Activated B cell treated with CpG ODN at 0.5 μM for 24 hours (primary cell): Measurements from ENCODE around the gene SFT2D2. TPM values are rescaled to one million over a fixed set of nuclear protein-coding genes. Genes with fewer than 3 reads are reported as not detected.
A peak's percentile ranks its signal among the peaks of the same experiment; 100 is the strongest.

Experiments used
- ATAC-seq: fragments of 200-7000 bp; cut with Tn5 transposase; one replicate; pipeline ENCODE4 v1.10.0; 2021; ENCODE audit warnings: low read depth, mild to moderate bottlenecking, moderate library complexity
- CTCF ChIA-PET: fragments of 350-600 bp; sonication (Branson Sonifier 250); formaldehyde crosslinking; loops from one replicate; lab custom pipeline; 2021; ENCODE audit warnings: antibody characterized with exemption; lab: Charles Lee
- POLR2A ChIA-PET: fragments of 350-600 bp; sonication (Branson Sonifier 250); formaldehyde crosslinking; loops from one replicate; lab custom pipeline; 2021; ENCODE audit warnings: antibody characterized with exemption; lab: Charles Lee
- DNase-seq: peaks from one replicate; pipeline ENCODE4 v3.0.0; 2022
- H3K27ac Mint-ChIP-seq: one replicate; pipeline ENCODE4 v1.8.0; 2020; ENCODE audit warnings: mixed read lengths
- H3K27me3 Mint-ChIP-seq: one replicate; pipeline ENCODE4 v1.8.0; 2021; ENCODE audit warnings: mixed read lengths
- H3K36me3 Mint-ChIP-seq: one replicate; pipeline ENCODE4 v1.8.0; 2021; ENCODE audit warnings: low read depth, mixed read lengths
- H3K4me1 Mint-ChIP-seq: one replicate; pipeline ENCODE4 v1.8.0; 2021; ENCODE audit warnings: mixed read lengths
- H3K4me3 Mint-ChIP-seq: one replicate; pipeline ENCODE4 v1.8.0; 2020; ENCODE audit warnings: mild to moderate bottlenecking, mixed read lengths
- H3K9me3 Mint-ChIP-seq: one replicate; pipeline ENCODE4 v1.8.0; 2020; ENCODE audit warnings: mixed read lengths
- CTCF ChIP-seq: fragments of 200-600 bp; IDR thresholded peaks from one replicate; pipeline ENCODE4 v1.8.0; 2022; ENCODE audit warnings: antibody characterized with exemption, mild to moderate bottlenecking
- intact Hi-C: fragments of 100-400 bp; cut with micrococcal nuclease; formaldehyde crosslinking; loops from one replicate; pipeline ENCODE4 v1.15.1; 2024
- total RNA-seq: library from RNA; stranded (reverse); gene quantifications from 2 replicates; pipeline ENCODE4 v1.2.3, GENCODE V29; 2022

SFT2D2 gene
- total RNA-seq, 1 donor from 2014 or later = 63.4 TPM

DNA sequence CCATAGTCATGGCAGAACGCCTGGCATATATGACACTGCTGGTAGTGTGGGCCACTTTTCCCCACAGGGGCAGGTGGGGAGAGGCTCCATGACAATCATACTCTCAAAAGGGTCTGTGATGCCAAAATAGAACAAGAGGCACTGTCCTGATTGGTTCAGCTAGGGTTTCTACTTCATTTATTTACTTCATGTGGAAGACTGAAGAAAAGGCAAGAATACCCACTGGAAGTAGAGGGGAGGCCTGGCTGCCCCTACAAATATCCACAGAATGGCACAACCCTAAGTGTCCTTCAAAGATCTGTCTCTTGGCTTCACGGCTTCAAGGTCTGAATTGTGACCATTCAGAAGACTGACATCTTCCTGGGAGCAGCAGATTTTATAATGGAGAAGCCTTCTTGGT is 4.5 kb upstream of the SFT2D2 start:
- DNase-seq (no peak), ATAC-seq (no peak)
- no peaks in the 10 kb centered on the region for H3K9me3 Mint-ChIP-seq
- intact Hi-C loops = loop anchor here (10.0 kb wide), 1 partner anchor 1264 kb away; the partner anchor contains the start of gene SLC19A2
- ChIA-PET POLR2A (no interaction called here), CTCF (no interaction called here)
- no peak overlapping the region for H3K27ac Mint-ChIP-seq
- H3K4me1 Mint-ChIP-seq = peaks cover 11% of the 10 kb centered on the region
- H3K36me3 Mint-ChIP-seq = no peaks in the 10 kb centered on the region
- no peaks in the 10 kb centered on the region for H3K27me3 Mint-ChIP-seq
- TF ChIP-seq CTCF = no peak
- no peak overlapping the region for H3K4me3 Mint-ChIP-seq

DNA sequence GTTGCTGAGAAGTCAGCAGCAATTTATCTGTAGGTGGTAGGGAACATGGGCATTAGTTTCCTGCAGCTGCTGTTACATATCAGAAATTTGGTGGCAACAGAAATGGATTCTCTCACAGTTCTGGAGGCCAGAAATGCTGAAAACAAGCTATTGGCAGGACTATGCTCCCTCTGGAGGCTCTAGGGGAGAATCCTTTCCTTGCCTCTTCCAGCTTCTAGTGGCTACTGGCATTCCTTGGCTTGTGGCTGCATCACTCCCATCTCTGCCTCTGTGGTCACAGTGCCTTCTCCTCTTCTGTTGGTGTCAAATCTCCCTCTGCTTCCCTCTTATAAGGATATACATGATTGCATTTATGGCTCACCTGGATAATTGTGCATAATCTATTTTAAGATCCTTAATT is 2.5 kb upstream of the SFT2D2 start:
- no peak for DNase-seq
- intact Hi-C loops = loop anchor here (10.0 kb wide), 1 partner anchor 1262 kb away; the partner anchor contains the start of gene SLC19A2
- ChIA-PET CTCF (no interaction called here), POLR2A (no interaction called here)
- no peak for TF ChIP-seq CTCF
- no peak for ATAC-seq
- H3K4me3 Mint-ChIP-seq = no peak overlapping the region
- H3K27ac Mint-ChIP-seq = no peak overlapping the region
- peaks cover 11% of the 10 kb centered on the region for H3K36me3 Mint-ChIP-seq
- H3K9me3 Mint-ChIP-seq = no peaks in the 10 kb centered on the region
- H3K27me3 Mint-ChIP-seq = no peaks in the 10 kb centered on the region
- peaks cover 27% of the 10 kb centered on the region for H3K4me1 Mint-ChIP-seq

- H3K27me3 Mint-ChIP-seq = no peaks in the 10 kb centered on the region
- CTCF ChIA-PET = interaction anchor here (4.0 kb wide), 1 partner anchor 12 kb away, joined by 16 read pairs; no protein-coding TSS in a partner anchor
- H3K36me3 Mint-ChIP-seq = peaks cover 13% of the 10 kb centered on the region
- DNase-seq (no peak), ATAC-seq (no peak)
- POLR2A ChIA-PET = interaction anchor here (0.8 kb wide), 1 partner anchor 1385 kb away, joined by 3 read pairs; the partner anchor contains the start of gene POGK
- H3K4me1 Mint-ChIP-seq = peaks cover 33% of the 10 kb centered on the region
- H3K9me3 Mint-ChIP-seq = no peaks in the 10 kb centered on the region
- TF ChIP-seq CTCF = no peak
- no peak overlapping the region for H3K27ac Mint-ChIP-seq
- H3K4me3 Mint-ChIP-seq = no peak overlapping the region
- intact Hi-C loops = loop anchor here (10.0 kb wide), 1 partner anchor 1261 kb away; the partner anchor contains the start of gene SLC19A2
These were observed 1.9 kb upstream of the SFT2D2 start for GRCh38 chr1:168223681-168224540.

GRCh38 chr1:168224991-168225390 is 813 bp upstream of the SFT2D2 start:
- intact Hi-C loops = loop anchor here (1.0 to 10.0 kb wide), 5 partner anchors 46 to 1667 kb away; partner anchors contain the start of genes SCYL3 and SLC19A2
- H3K9me3 Mint-ChIP-seq = no peaks in the 10 kb centered on the region
- POLR2A ChIA-PET = interaction anchor here (0.7 to 3.0 kb wide), 6 partner anchors 10 to 1386 kb away, joined by 3 to 34 read pairs (median 7); partner anchors contain the start of genes DCAF6, MPC2, POGK and TIPRL
- DNase-seq (no peak), ATAC-seq (no peak)
- H3K4me3 Mint-ChIP-seq = peak overlapping the region; percentile 96
- TF ChIP-seq CTCF = no peak
- H3K27me3 Mint-ChIP-seq = no peaks in the 10 kb centered on the region
- CTCF ChIA-PET = interaction anchor here (4.0 kb wide), 1 partner anchor 11 kb away, joined by 16 read pairs; no protein-coding TSS in a partner anchor
- peaks cover 44% of the 10 kb centered on the region for H3K4me1 Mint-ChIP-seq
- H3K27ac Mint-ChIP-seq = peak overlapping the region; percentile 82
- H3K36me3 Mint-ChIP-seq = peaks cover 24% of the 10 kb centered on the region

GRCh38 chr1:168227620-168228019 is 1.8 kb downstream of the SFT2D2 start:
- peak overlapping the region; percentile 96 for H3K4me3 Mint-ChIP-seq
- no peak for ATAC-seq
- TF ChIP-seq CTCF = no peak
- peaks cover 49% of the 10 kb centered on the region for H3K36me3 Mint-ChIP-seq
- ChIA-PET CTCF (interaction anchor here (4.0 kb wide), 1 partner anchor 8 kb away, joined by 16 read pairs; no protein-coding TSS in a partner anchor), POLR2A (interaction anchor here (3.0 kb wide), 1 partner anchor 49 kb away, joined by 34 read pairs; the partner anchor contains the start of gene TIPRL)
- H3K27me3 Mint-ChIP-seq = no peaks in the 10 kb centered on the region
- no peak for DNase-seq
- no peaks in the 10 kb centered on the region for H3K9me3 Mint-ChIP-seq
- H3K27ac Mint-ChIP-seq = peak overlapping the region; percentile 93
- intact Hi-C loops = loop anchor here (2.0 to 10.0 kb wide), 8 partner anchors 87 to 1665 kb away; partner anchors contain the start of genes DCAF6, MPC2, NME7 and POU2F1
- H3K4me1 Mint-ChIP-seq = peaks cover 62% of the 10 kb centered on the region
